Endodermal cell (in vitro differentiated cells): Measurements from ENCODE around the gene EVA1C. TPM values are rescaled to one million over a fixed set of nuclear protein-coding genes. Genes with fewer than 3 reads are reported as not detected.

ENCODE experiments used
- DNase-seq: peaks from one replicate; pipeline ENCODE4 v3.0.0-alpha.2; 2017
- H3K27ac ChIP-seq: 2 replicates; pipeline ENCODE4 v1.5.1; 2013; ENCODE audit warnings: mild to moderate bottlenecking, low read depth, low read length, moderate library complexity
- H3K27me3 ChIP-seq: 2 replicates; pipeline ENCODE4 v1.6.1; 2013; ENCODE audit warnings: mild to moderate bottlenecking, low read length, moderate library complexity; ENCODE audit not compliant: insufficient read depth, control insufficient read depth, poor library complexity, severe bottlenecking
- H3K36me3 ChIP-seq: 2 replicates; pipeline ENCODE4 v1.7.0; 2013; ENCODE audit warnings: mild to moderate bottlenecking, low read length, moderate library complexity; ENCODE audit not compliant: control insufficient read depth, insufficient read depth
- H3K4me1 ChIP-seq: one replicate; pipeline ENCODE4 v1.7.0; 2013; ENCODE audit warnings: low read length; ENCODE audit not compliant: control insufficient read depth, insufficient read depth
- H3K4me3 ChIP-seq: 2 replicates; pipeline ENCODE4 v1.5.1; 2013; ENCODE audit warnings: mild to moderate bottlenecking, low read length, moderate library complexity
- H3K9ac ChIP-seq: 2 replicates; pipeline ENCODE4 v1.6.1; 2013; ENCODE audit warnings: mild to moderate bottlenecking, low read length, moderate library complexity; ENCODE audit not compliant: poor library complexity, severe bottlenecking; ENCODE audit errors: extremely low read depth
- H3K9me3 ChIP-seq: 2 replicates; pipeline ENCODE4 v1.6.1; 2013; ENCODE audit warnings: mild to moderate bottlenecking, low read length, moderate library complexity; ENCODE audit not compliant: control insufficient read depth
- H3K27ac Mint-ChIP-seq: 2 replicates; pipeline ENCODE4 v1.8.0; 2020; ENCODE audit warnings: mixed read lengths
- H3K27me3 Mint-ChIP-seq: 2 replicates; pipeline ENCODE4 v1.8.0; 2021; ENCODE audit warnings: mild to moderate bottlenecking, mixed read lengths; ENCODE audit not compliant: insufficient read depth
- H3K36me3 Mint-ChIP-seq: 2 replicates; pipeline ENCODE4 v1.8.0; 2020; ENCODE audit warnings: low read depth, mixed read lengths
- H3K4me1 Mint-ChIP-seq: 2 replicates; pipeline ENCODE4 v1.8.0; 2020; ENCODE audit warnings: mixed read lengths
- H3K4me3 Mint-ChIP-seq: 2 replicates; pipeline ENCODE4 v1.8.0; 2020; ENCODE audit warnings: mild to moderate bottlenecking, moderate library complexity, mixed read lengths
- H3K9me3 Mint-ChIP-seq: 2 replicates; pipeline ENCODE4 v1.8.0; 2020; ENCODE audit warnings: mild to moderate bottlenecking, mixed read lengths
- CTCF ChIP-seq: fragments of 200-600 bp; sonication (generic); conservative IDR thresholded peaks from 2 replicates; pipeline ENCODE4 v1.5.0; 2021; ENCODE audit warnings: antibody characterized with exemption, mild to moderate bottlenecking
- WGBS, 2 experiments: methylation state at CpG; one replicate each; pipeline versions ENCODE4 v1.1.5 to v1.1.7; 2013; ENCODE audit warnings: missing lambda C conversion rate in 2 of 2, mixed read lengths in 1 of 2; ENCODE audit not compliant: insufficient coverage in 1 of 2, insufficient read length in 1 of 2; 5-methylcytosine and 5-hydroxymethylcytosine counted together
- total RNA-seq, 2 donors: library from RNA; stranded (reverse); fragmentation: NEBNext Ultra II Directional in 1 of 2; extraction: Animal tissue kit (Norgen Biotek cat#: 25700) in 1 of 2; gene quantifications; 2 replicates in 1 of 2; 3 replicates in 1 of 2; pipeline ENCODE4 v1.2.1, GENCODE V29; 2021

The EVA1C gene
- total RNA-seq, 2 donors from 2014 or later: 0.68 TPM; not detected in 1

- Mint-ChIP-seq H3K27me3 (no peaks in the 10 kb centered on the region), H3K4me1 (no peaks in the 10 kb centered on the region), H3K36me3 (no peaks in the 10 kb centered on the region), H3K9me3 (peaks cover 2% of the 10 kb centered on the region), H3K27ac (no peak overlapping the region), H3K4me3 (no peak overlapping the region)
- Histone ChIP-seq H3K4me1 (no peaks in the 10 kb centered on the region), H3K9me3 (no peaks in the 10 kb centered on the region), H3K27ac (no peak overlapping the region), H3K27me3 (no peaks in the 10 kb centered on the region), H3K36me3 (no peaks in the 10 kb centered on the region), H3K4me3 (no peak overlapping the region), H3K9ac (no peak overlapping the region)
- no peak for TF ChIP-seq CTCF
- no peak for DNase-seq
- WGBS, 2 experiments: 80 to 94% methylated on average over 1 to 11 of the region's 11 CpGs
Measured at GRCh38 chr21:32452641-32453040, 40.1 kb downstream of the EVA1C start.

GRCh38 chr21:32455548-32455947, 43.0 kb downstream of the EVA1C start:
- H3K27ac ChIP-seq: no peak overlapping the region
- DNase-seq: no peak
- no peaks in the 10 kb centered on the region for H3K36me3 ChIP-seq
- no peaks in the 10 kb centered on the region for H3K27me3 ChIP-seq
- no peaks in the 10 kb centered on the region for H3K27me3 Mint-ChIP-seq
- no peak overlapping the region for H3K4me3 ChIP-seq
- 90 to 93% methylated on average over 4 of the region's 5 CpGs for WGBS, 2 experiments
- H3K9me3 Mint-ChIP-seq: peaks cover 2% of the 10 kb centered on the region
- no peaks in the 10 kb centered on the region for H3K36me3 Mint-ChIP-seq
- TF ChIP-seq CTCF: no peak
- no peaks in the 10 kb centered on the region for H3K4me1 ChIP-seq
- H3K27ac Mint-ChIP-seq: no peak overlapping the region
- no peaks in the 10 kb centered on the region for H3K4me1 Mint-ChIP-seq
- no peaks in the 10 kb centered on the region for H3K9me3 ChIP-seq
- no peak overlapping the region for H3K4me3 Mint-ChIP-seq
- H3K9ac ChIP-seq: no peak overlapping the region

- Histone ChIP-seq H3K9ac (no peak overlapping the region), H3K27ac (no peak overlapping the region), H3K9me3 (peaks cover under 1% of the 10 kb centered on the region), H3K27me3 (no peaks in the 10 kb centered on the region), H3K4me1 (no peaks in the 10 kb centered on the region), H3K36me3 (no peaks in the 10 kb centered on the region), H3K4me3 (no peak overlapping the region)
- Mint-ChIP-seq H3K4me1 (no peaks in the 10 kb centered on the region), H3K4me3 (no peak overlapping the region), H3K36me3 (no peaks in the 10 kb centered on the region), H3K27me3 (no peaks in the 10 kb centered on the region), H3K9me3 (peaks cover 4% of the 10 kb centered on the region), H3K27ac (no peak overlapping the region)
- TF ChIP-seq CTCF: no peak
- WGBS, 2 experiments: 80 to 91% methylated on average over 6 of the region's 6 CpGs
- no peak for DNase-seq
Measured at GRCh38 chr21:32456497-32456918, 44.0 kb downstream of the EVA1C start.
